PC-3 (cell line): ENCODE measurements around the gene MTA1. TPM values are rescaled to one million over a fixed set of nuclear protein-coding genes. Genes with fewer than 3 reads are reported as not detected.

ENCODE experiments used
- ATAC-seq: fragments of 200-7000 bp; cut with Tn5 transposase; 2 replicates; pipeline ENCODE4 v1.9.1; 2020; ENCODE audit warnings: mild to moderate bottlenecking, moderate library complexity
- BruUV-seq: library from RNA; stranded (reverse); fragments of 400-500 nt; replicated peaks from 2 replicates; lab custom pipeline; 2021; lab: Mats Ljungman, UMichigan
- CTCF ChIA-PET: fragments of 300-600 bp; sonication (Branson Sonifier 250); formaldehyde crosslinking; loops from one replicate; lab custom pipeline; 2022; ENCODE audit warnings: antibody characterized with exemption; lab: Charles Lee
- POLR2A ChIA-PET: fragments of 300-600 bp; sonication (Branson Sonifier 250); formaldehyde crosslinking; loops from one replicate; lab custom pipeline; 2022; ENCODE audit warnings: antibody characterized with exemption; ENCODE audit not compliant: unreplicated experiment; lab: Charles Lee
- DNase-seq: peaks from one replicate; pipeline ENCODE4 v3.0.0-alpha.2; 2015
- H2AFZ ChIP-seq: fragments of 300-600 bp; sonication (generic); 2 replicates; pipeline ENCODE4 v1.6.0; 2016; ENCODE audit warnings: antibody characterized with exemption, low read length
- H3F3A ChIP-seq: fragments of 300-600 bp; sonication (generic); one replicate; pipeline ENCODE4 v1.6.0; 2017; ENCODE audit warnings: antibody characterized with exemption, low read length, control low read depth, mild to moderate bottlenecking; ENCODE audit not compliant: unreplicated experiment
- H3K27ac ChIP-seq: fragments of 300-600 bp; sonication (generic); 2 replicates; pipeline ENCODE4 v1.5.1; 2016; ENCODE audit warnings: mild to moderate bottlenecking, low read length
- H3K27me3 ChIP-seq: fragments of 300-600 bp; sonication (generic); 2 replicates; pipeline ENCODE4 v1.6.1; 2016; ENCODE audit warnings: low read length, mixed read lengths
- H3K36me3 ChIP-seq: fragments of 300-600 bp; sonication (generic); 2 replicates; pipeline ENCODE4 v1.6.1; 2016; ENCODE audit warnings: low read depth, mixed run types, low read length, mixed read lengths
- H3K4me1 ChIP-seq: fragments of 300-600 bp; sonication (generic); 2 replicates; pipeline ENCODE4 v1.5.1; 2016; ENCODE audit warnings: low read length; ENCODE audit not compliant: insufficient read depth
- H3K4me2 ChIP-seq: fragments of 300-600 bp; sonication (generic); 2 replicates; pipeline ENCODE4 v1.6.0; 2016; ENCODE audit warnings: low read length
- H3K4me3 ChIP-seq: fragments of 300-600 bp; sonication (generic); 2 replicates; pipeline ENCODE4 v1.5.1; 2016; ENCODE audit warnings: mild to moderate bottlenecking, low read length, mixed read lengths
- H3K79me2 ChIP-seq: fragments of 300-600 bp; sonication (generic); 2 replicates; pipeline ENCODE4 v1.6.1; 2017; ENCODE audit warnings: low read length, mixed read lengths
- H3K9ac ChIP-seq: fragments of 300-600 bp; sonication (generic); 2 replicates; pipeline ENCODE4 v1.6.0; 2016; ENCODE audit warnings: mild to moderate bottlenecking, low read length
- H3K9me2 ChIP-seq: fragments of 300-600 bp; sonication (generic); replicated peaks from 2 replicates; pipeline ENCODE4 v1.6.1; 2016; ENCODE audit warnings: mixed run types, low read length, mixed read lengths
- H3K9me3 ChIP-seq: fragments of 300-600 bp; sonication (generic); 2 replicates; pipeline ENCODE4 v1.6.1; 2016; ENCODE audit warnings: low read length, mixed read lengths
- H4K20me1 ChIP-seq: fragments of 300-600 bp; sonication (generic); 2 replicates; pipeline ENCODE4 v1.6.1; 2016; ENCODE audit warnings: low read length, mixed read lengths
- EZH2 ChIP-seq: fragments of 300-600 bp; sonication (generic); IDR thresholded peaks from one replicate; pipeline ENCODE4 v1.6.1; 2017; ENCODE audit warnings: antibody characterized with exemption, mild to moderate bottlenecking, low read length; ENCODE audit not compliant: unreplicated experiment
- EZH2phosphoT487 ChIP-seq: fragments of 300-600 bp; sonication (generic); IDR thresholded peaks from 2 replicates; pipeline ENCODE4 v1.6.1; 2018; ENCODE audit warnings: mild to moderate bottlenecking, antibody characterized with exemption, low read length, borderline replicate concordance
- intact Hi-C: fragments of 100-400 bp; cut with micrococcal nuclease; formaldehyde crosslinking; loops from 2 replicates; pipeline ENCODE4 v1.9.0; 2023
- total RNA-seq: library from RNA; depleted of rRNA; stranded (reverse); fragments of >200 nt; gene quantifications from 2 replicates; pipeline ENCODE4 v1.2.3, GENCODE V29; 2014
- TF ChIP-seq, protein P1 (sequence below): fragments of 300-600 bp; sonication (generic); conservative IDR thresholded peaks from 2 replicates; pipeline ENCODE4 v1.5.1; 2017; ENCODE audit warnings: antibody characterized with exemption, low read depth, mild to moderate bottlenecking, low read length

Gene MTA1
- total RNA-seq, 1 experiment from 2014 or later = 82.3 TPM

DNA sequence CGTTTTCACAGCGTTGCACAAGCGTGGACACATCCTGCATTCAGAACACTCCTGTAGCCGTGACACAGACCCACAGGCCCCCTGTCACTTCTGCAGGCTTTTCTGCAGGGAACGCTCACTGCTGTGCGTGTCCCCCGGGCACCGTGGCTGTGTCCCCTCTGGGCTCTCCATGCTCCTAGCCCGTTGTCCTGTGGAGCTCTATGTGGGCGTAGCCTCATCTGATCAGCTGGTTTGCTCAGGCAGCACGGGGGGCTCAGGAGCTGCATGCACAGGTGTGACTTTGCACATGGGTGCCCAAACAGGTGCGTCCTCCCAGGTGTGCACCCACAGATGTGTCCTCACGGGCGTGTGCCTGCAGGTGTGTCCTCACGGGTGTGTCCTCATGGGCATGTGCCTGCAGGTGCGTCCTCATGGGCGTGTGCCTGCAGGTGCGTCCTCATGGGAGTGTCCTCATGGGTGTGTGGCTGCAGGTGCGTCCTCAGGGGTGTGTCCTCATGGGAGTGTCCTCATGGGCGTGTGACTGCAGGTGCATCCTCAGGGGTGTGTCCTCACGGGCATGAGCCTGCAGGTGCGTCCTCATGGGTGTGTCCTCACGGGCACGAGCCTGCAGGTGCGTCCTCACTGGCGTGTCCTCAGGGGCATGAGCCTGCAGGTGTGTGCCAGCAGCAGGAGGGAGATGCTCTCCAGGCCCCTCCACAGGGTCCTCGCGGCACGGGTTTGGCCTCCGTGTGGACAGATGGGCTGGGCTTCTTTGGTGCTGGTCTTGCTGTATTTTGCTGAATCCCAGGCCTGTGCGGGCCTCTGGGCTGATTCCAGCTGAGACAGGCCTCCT lies 17.5 kb downstream of the MTA1 start:
- no peak overlapping the region for H3K9ac ChIP-seq
- DNase-seq (no peak), ATAC-seq (no peak)
- H3K4me2 ChIP-seq = no peak overlapping the region
- H3K27me3 ChIP-seq = no peaks in the 10 kb centered on the region
- no peak overlapping the region for H3K4me3 ChIP-seq
- CTCF ChIA-PET = no interaction called here
- POLR2A ChIA-PET = no interaction called here
- peaks cover 68% of the 10 kb centered on the region for H3K79me2 ChIP-seq
- no peaks in the 10 kb centered on the region for H3K4me1 ChIP-seq
- BruUV-seq = no TSS peak
- H3K9me3 ChIP-seq = no peaks in the 10 kb centered on the region
- H3K27ac ChIP-seq = no peak overlapping the region
- no peaks in the 10 kb centered on the region for H3K9me2 ChIP-seq
- TF ChIP-seq EZH2phosphoT487 (no peak), EZH2 (no peak)
- TF ChIP-seq, protein P1, sequence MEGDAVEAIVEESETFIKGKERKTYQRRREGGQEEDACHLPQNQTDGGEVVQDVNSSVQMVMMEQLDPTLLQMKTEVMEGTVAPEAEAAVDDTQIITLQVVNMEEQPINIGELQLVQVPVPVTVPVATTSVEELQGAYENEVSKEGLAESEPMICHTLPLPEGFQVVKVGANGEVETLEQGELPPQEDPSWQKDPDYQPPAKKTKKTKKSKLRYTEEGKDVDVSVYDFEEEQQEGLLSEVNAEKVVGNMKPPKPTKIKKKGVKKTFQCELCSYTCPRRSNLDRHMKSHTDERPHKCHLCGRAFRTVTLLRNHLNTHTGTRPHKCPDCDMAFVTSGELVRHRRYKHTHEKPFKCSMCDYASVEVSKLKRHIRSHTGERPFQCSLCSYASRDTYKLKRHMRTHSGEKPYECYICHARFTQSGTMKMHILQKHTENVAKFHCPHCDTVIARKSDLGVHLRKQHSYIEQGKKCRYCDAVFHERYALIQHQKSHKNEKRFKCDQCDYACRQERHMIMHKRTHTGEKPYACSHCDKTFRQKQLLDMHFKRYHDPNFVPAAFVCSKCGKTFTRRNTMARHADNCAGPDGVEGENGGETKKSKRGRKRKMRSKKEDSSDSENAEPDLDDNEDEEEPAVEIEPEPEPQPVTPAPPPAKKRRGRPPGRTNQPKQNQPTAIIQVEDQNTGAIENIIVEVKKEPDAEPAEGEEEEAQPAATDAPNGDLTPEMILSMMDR = no peak
- peaks cover under 1% of the 10 kb centered on the region; the same call in 1 of the 2 replicates for H3K36me3 ChIP-seq
- H2AFZ ChIP-seq = no peak overlapping the region
- no peaks in the 10 kb centered on the region for H3F3A ChIP-seq
- intact Hi-C loops = no loop called here
- peaks cover 26% of the 10 kb centered on the region for H4K20me1 ChIP-seq

DNA sequence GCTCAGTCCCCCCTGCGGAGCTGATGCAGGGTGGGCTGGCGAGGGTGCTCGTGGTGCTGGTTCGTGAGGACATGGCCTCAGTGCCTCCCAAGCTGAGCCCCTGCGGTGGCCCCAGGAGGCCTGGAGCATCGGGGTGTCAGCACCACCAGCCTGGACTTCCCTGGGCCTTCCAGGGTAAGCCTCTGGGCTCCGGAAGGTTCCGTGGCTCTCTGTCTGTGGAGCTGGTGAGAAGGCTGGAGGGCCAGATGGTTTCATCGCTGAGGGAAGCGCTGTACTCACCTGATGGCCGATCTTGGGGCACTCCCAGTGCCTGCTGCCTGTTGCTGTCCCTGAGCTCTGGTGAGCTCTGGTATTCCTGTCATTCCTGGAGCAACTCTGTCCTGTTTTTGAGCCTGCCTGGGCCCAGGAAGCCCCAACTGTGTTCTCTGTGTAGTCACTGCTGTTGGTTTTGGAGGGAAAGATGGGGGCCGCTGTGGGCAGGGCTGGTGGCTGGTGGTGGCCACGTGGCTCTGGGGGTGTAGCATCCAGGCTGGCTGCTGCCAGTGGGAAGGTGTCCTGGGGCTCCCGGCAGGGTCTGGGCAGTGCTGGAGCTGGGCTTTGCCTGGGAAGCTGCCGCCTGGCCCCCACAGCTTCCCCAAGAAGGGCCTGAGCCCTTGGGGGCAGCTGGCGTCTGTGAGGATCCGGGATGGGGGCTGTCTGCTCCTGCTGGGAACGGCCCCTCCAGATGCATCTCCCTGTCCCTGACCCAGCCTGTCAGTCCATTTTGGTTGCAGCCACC lies 18.3 kb downstream of the MTA1 start:
- Histone ChIP-seq H3K4me3 (no peak overlapping the region), H3K9me3 (no peaks in the 10 kb centered on the region), H3K9ac (no peak overlapping the region), H3K4me2 (no peak overlapping the region), H3K27me3 (no peaks in the 10 kb centered on the region), H3K4me1 (no peaks in the 10 kb centered on the region), H3K79me2 (peaks cover 62% of the 10 kb centered on the region), H3K36me3 (peaks cover 5% of the 10 kb centered on the region; the same call in 1 of the 2 replicates), H2AFZ (no peak overlapping the region), H3F3A (no peaks in the 10 kb centered on the region), H3K27ac (no peak overlapping the region), H3K9me2 (no peaks in the 10 kb centered on the region), H4K20me1 (peaks cover 26% of the 10 kb centered on the region)
- CTCF ChIA-PET = no interaction called here
- intact Hi-C loops = no loop called here
- BruUV-seq = no TSS peak
- TF ChIP-seq EZH2phosphoT487 = no peak
- TF ChIP-seq EZH2 = no peak
- TF ChIP-seq, protein P1 = no peak
- POLR2A ChIA-PET = no interaction called here
- ATAC-seq (no peak), DNase-seq (no peak)
